Small intestine (tissue), 7 donors: ENCODE data around the gene GMPPA. TPM values are rescaled to one million over a fixed set of nuclear protein-coding genes. Genes with fewer than 3 reads are reported as not detected.

Experiments
- DNase-seq, 2 donors: peaks; one replicate each; pipeline versions ENCODE4 v3.0.0 to v3.0.0-alpha.2; 2013
- FAIRE-seq: peaks from 2 replicates; lab custom pipeline; 2012; peaks lifted over from hg19 to GRCh38; lab: Jason Lieb, UNC
- H3K27ac ChIP-seq, 3 donors: one replicate each; pipeline ENCODE4 v1.5.1; 2013; ENCODE audit warnings: low read length in 2 of 3, mild to moderate bottlenecking in 2 of 3, control low read depth in 1 of 3, inconsistent platforms in 1 of 3, low read depth in 1 of 3, moderate library complexity in 1 of 3
- H3K27me3 ChIP-seq, 3 donors: one replicate each; pipeline ENCODE4 v1.6.1; 2013; ENCODE audit warnings: low read length in 3 of 3, inconsistent platforms in 1 of 3; ENCODE audit not compliant: control insufficient read depth in 3 of 3, insufficient read depth in 3 of 3
- H3K36me3 ChIP-seq, 3 donors: one replicate each; pipeline ENCODE4 v1.6.1; 2013; ENCODE audit warnings: low read length in 3 of 3, inconsistent platforms in 1 of 3, low read depth in 1 of 3, mild to moderate bottlenecking in 1 of 3, moderate library complexity in 1 of 3; ENCODE audit not compliant: control insufficient read depth in 3 of 3, insufficient read depth in 2 of 3
- H3K4me1 ChIP-seq, 3 donors: one replicate each; pipeline ENCODE4 v1.6.1; 2013; ENCODE audit warnings: low read length in 2 of 3, inconsistent platforms in 1 of 3, low read depth in 1 of 3, mild to moderate bottlenecking in 1 of 3, moderate library complexity in 1 of 3; ENCODE audit not compliant: control insufficient read depth in 3 of 3, insufficient read depth in 2 of 3
- H3K4me3 ChIP-seq, 3 donors: one replicate each; pipeline ENCODE4 v1.5.1; 2013; ENCODE audit warnings: low read length in 3 of 3, control low read depth in 1 of 3, inconsistent platforms in 1 of 3, low read depth in 1 of 3, mild to moderate bottlenecking in 1 of 3, moderate library complexity in 1 of 3
- H3K9me3 ChIP-seq, 2 donors: one replicate each; pipeline ENCODE4 v1.6.1; 2013; ENCODE audit warnings: low read depth in 1 of 2, low read length in 1 of 2; ENCODE audit not compliant: control insufficient read depth in 2 of 2, insufficient read depth in 1 of 2
- WGBS, 3 donors: extraction: QIAGEN DNeasy Blood & Tissue Kit; methylation state at CpG; one replicate each; pipeline ENCODE4 v1.1.7; 2013; 5-methylcytosine and 5-hydroxymethylcytosine counted together
- polyA plus RNA-seq, 4 donors: library from polyadenylated mRNA; stranded (reverse) in 3 of 4; unstranded in 1 of 4; fragments of 200-250 nt in 3 of 4; fragments of 120-200 nt in 1 of 4; gene quantifications; one replicate each; pipeline versions ENCODE4 v1.2.1 to v1.2.3, GENCODE V29; 2013
- donor health status: healthy with polysubstance abuse.
- donor health status: control.
- donor health status: control.
- donor health status: Bipolar disorder and iron deficiency.
- donor health status: healthy.

GMPPA gene
- polyA plus RNA-seq, 4 donors: 52.6 to 63.5 (median 61.3) TPM

DNA sequence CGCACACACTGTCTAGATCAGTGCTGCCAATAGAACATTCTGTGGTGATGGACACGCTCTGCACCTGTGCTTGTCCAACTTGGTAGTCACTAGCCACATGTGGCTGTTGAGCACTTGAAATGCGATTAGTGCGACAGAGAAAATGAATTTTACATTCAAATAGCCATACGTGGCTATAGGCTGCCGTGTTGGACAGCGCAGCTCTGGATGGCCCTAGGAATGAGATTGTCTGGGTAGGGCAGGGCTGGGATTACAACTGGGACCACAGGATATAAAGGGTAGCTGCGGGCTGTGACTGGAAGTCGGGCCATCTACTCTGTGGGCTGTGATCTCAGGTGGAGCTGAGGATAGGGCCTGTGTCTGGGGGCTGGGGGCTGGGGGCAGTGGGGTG lies 20.8 kb downstream of the GMPPA start:
- H3K27me3 ChIP-seq: peaks cover 1 to 88% (median 36%) of the 10 kb centered on the region in 3 donors
- WGBS, 3 donors: 75 to 86% (median 85%) methylated on average over 9 of the region's 9 CpGs

DNA sequence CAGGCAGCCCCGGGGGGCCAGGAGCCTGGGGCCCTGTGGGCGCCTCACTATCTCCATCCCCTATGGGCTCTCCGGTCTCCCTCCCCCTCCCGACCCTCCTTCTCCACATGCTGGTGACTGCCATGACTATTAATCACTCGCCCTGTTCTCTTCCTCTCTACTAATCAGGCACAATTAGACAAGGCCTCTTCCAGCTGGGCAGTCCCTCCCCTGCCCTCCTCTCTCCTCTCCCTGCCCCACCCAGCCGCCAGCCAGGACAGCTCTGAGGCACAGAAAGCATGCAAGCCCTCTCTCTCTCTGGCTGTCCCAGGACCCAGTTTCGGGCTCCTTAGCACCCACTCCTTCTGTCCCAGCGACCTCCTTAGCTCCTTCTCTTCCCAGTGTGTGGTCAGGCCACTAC lies 21.4 kb downstream of the GMPPA start:
- Histone ChIP-seq H3K4me3 (no peak overlapping the region), H3K4me1 (peaks cover 0 to 12% (median 0%) of the 10 kb centered on the region in 3 donors), H3K36me3 (no peaks in the 10 kb centered on the region), H3K27me3 (peaks cover 0 to 88% (median 34%) of the 10 kb centered on the region in 3 donors), H3K27ac (no peak overlapping the region), H3K9me3 (no peaks in the 10 kb centered on the region)
- 49 to 67% (median 52%) methylated on average over 6 to 8 of the region's 8 CpGs for WGBS, 3 donors
- no peak for FAIRE-seq
- DNase-seq: no peak

More for the DNA sequence above, 20.8 kb downstream of the GMPPA start:
- H3K4me1 ChIP-seq: peaks cover 0 to 14% (median 0%) of the 10 kb centered on the region in 3 donors
- DNase-seq (no peak), FAIRE-seq (no peak)
- no peak overlapping the region for H3K27ac ChIP-seq
- no peaks in the 10 kb centered on the region for H3K9me3 ChIP-seq
- H3K36me3 ChIP-seq: no peaks in the 10 kb centered on the region
- H3K4me3 ChIP-seq: no peak overlapping the region

- no peaks in the 10 kb centered on the region for H3K36me3 ChIP-seq
- 9 to 13% (median 11%) methylated on average over 14 of the region's 14 CpGs for WGBS, 3 donors
- H3K4me1 ChIP-seq: peaks cover 0 to 22% (median 0%) of the 10 kb centered on the region in 3 donors
- H3K4me3 ChIP-seq: no peak overlapping the region
- DNase-seq (peak in 1 of 2 donors; percentile 56), FAIRE-seq (no peak)
- no peak overlapping the region for H3K27ac ChIP-seq
- peaks cover 0 to 86% (median 31%) of the 10 kb centered on the region in 3 donors for H3K27me3 ChIP-seq
- H3K9me3 ChIP-seq: no peaks in the 10 kb centered on the region
Measured at GRCh38 chr2:219521066-219521880, 22.6 kb downstream of the GMPPA start.

DNA sequence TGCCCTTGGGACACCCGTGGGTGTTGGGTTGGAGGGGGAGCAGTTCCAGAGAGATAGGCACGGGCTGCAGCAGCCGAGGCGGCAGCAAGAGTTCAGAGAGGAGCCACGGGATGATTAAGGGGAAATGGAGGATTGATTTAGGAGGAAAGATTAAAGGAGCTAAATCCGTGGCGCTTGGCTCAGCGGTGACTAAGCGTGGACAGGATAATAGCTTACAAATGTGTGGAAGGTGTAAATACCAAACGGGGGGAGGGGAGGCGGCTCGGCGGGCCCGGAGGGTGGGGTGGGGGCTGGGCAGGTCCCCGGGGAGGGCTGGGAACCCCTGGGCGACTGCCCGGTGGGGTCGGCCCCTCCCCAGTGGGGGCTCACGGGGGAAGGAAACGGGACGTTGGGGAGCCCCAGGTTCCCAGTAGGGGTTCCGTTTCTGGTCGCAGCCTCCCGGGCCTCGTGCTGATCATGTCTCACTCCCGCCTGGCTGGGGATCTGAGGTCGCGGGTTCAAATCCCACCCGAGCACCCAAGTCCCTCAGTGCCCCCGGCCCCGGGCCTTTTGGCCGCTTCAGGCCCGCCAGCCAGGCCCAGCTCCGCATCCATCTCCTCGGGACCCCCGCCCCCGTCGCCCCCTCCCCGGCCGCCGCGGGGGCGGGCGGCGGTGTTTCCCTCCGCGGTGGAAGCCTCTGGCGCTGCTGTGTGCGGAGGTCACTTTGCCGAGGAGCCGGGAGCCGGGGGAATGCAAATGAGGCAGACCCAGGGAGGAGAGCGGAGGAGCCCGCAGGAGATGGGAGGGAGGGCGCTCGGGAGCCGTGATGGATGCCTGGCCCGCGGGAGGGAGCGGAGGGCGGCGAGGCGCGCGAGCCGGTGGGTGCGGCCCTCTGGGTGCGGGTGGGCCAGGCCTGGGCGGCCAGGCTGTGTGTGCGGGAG lies 23.7 kb downstream of the GMPPA start:
- DNase-seq: no peak
- H3K4me3 ChIP-seq: no peak overlapping the region
- H3K27ac ChIP-seq: no peak overlapping the region
- no peaks in the 10 kb centered on the region for H3K9me3 ChIP-seq
- H3K4me1 ChIP-seq: peaks cover 0 to 29% (median 0%) of the 10 kb centered on the region in 3 donors
- WGBS, 3 donors: 2 to 3% (median 3%) methylated on average over 41 to 70 of the region's 70 CpGs
- peaks cover 0 to 86% (median 36%) of the 10 kb centered on the region in 3 donors for H3K27me3 ChIP-seq
- no peaks in the 10 kb centered on the region for H3K36me3 ChIP-seq
- no peak for FAIRE-seq

DNA sequence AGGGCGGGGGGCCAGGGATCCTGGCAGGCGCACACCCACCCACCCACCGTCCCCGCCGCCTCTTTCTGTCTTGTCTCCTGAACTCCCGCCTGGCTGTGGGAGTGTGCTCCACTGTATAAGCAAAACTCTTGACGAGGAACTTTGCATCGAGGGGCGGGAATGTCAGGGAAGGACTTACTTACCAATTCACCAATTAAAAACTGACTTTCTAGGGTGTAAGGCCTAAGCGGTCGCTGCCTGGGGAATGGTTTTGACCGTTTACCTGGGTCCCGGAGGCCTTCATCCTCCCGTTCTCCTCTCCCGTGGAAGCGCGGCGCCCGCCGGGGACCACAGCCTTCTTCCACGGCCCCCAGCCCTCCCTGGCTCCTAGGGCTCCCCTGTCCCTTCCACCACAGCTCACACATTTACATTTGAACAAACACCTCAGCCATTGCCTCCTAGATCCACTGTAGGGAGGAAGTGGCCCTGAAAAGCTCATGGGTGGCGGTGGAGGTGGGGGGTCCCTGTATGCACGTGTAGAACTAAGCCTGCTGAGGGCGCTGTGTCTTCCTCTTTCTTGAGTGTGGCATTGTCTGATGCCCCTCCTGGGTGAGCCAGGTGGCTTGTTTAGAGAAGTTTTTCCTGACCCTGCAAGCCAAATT lies 24.5 kb downstream of the GMPPA start:
- H3K27ac ChIP-seq: no peak overlapping the region
- peaks cover 0 to 86% (median 39%) of the 10 kb centered on the region in 3 donors for H3K27me3 ChIP-seq
- 17 to 26% (median 24%) methylated on average over 18 to 24 of the region's 24 CpGs for WGBS, 3 donors
- no peak for FAIRE-seq
- H3K4me1 ChIP-seq: peaks cover 0 to 29% (median 0%) of the 10 kb centered on the region in 3 donors
- H3K4me3 ChIP-seq: no peak overlapping the region
- H3K36me3 ChIP-seq: no peaks in the 10 kb centered on the region
- DNase-seq: no peak
- H3K9me3 ChIP-seq: no peaks in the 10 kb centered on the region

DNA sequence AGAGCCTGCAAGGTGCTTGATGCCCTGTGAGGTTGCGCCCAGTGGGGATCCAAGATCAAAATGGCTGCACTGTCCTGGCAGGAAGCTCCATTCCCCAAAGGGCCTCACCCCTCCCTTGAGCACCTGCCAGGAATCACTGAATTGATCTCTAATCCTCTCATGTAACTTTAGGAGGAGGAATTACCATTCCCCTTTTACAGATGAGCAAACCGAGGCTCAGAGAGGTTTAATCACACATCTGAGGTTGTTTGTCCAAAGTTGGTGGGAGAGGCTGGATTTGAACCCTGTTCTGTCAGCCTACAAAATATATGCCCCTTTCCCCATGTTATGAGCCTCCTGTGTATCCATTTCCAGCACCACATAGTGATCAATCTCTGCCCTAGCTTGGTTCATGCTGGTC lies 26.1 kb downstream of the GMPPA start:
- Histone ChIP-seq H3K4me1 (peaks cover 0 to 30% (median 0%) of the 10 kb centered on the region in 3 donors), H3K27me3 (peaks cover 0 to 90% (median 42%) of the 10 kb centered on the region in 3 donors), H3K4me3 (no peak overlapping the region), H3K36me3 (no peaks in the 10 kb centered on the region), H3K9me3 (no peaks in the 10 kb centered on the region), H3K27ac (no peak overlapping the region)
- FAIRE-seq (no peak), DNase-seq (no peak)
- WGBS, 3 donors: 81 to 89% (median 84%) methylated on average over 2 of the region's 2 CpGs

GRCh38 chr2:219525533-219526232 lies 27.0 kb downstream of the GMPPA start:
- DNase-seq: peak in 1 of 2 donors; percentile 25
- 32 to 49% (median 34%) methylated on average over 9 of the region's 9 CpGs for WGBS, 3 donors
- H3K36me3 ChIP-seq: no peaks in the 10 kb centered on the region
- no peaks in the 10 kb centered on the region for H3K9me3 ChIP-seq
- peaks cover 0 to 90% (median 43%) of the 10 kb centered on the region in 3 donors for H3K27me3 ChIP-seq
- H3K4me3 ChIP-seq: no peak overlapping the region
- peaks cover 0 to 33% (median 0%) of the 10 kb centered on the region in 3 donors for H3K4me1 ChIP-seq
- no peak for FAIRE-seq
- no peak overlapping the region for H3K27ac ChIP-seq
